ENCODE results near the gene NAA38. TPM values are rescaled to one million over a fixed set of nuclear protein-coding genes. Genes with fewer than 3 reads are reported as not detected.

Gene NAA38
- total RNA-seq, 1 donor from 2014 or later = 66.2 TPM

- Mint-ChIP-seq H3K27ac (ENCODE audit: unreplicated experiment) (peak within 1 kb of the TSS; percentile 99), H3K36me3 (ENCODE audit: unreplicated experiment) (no peaks in the 10 kb centered on the region), H3K4me1 (ENCODE audit: unreplicated experiment) (peaks cover 38% of the 10 kb centered on the region), H3K27me3 (ENCODE audit: unreplicated experiment) (peaks cover 19% of the 10 kb centered on the region), H3K9me3 (ENCODE audit: unreplicated experiment) (no peaks in the 10 kb centered on the region), H3K4me3 (ENCODE audit: unreplicated experiment) (peak within 1 kb of the TSS; percentile 81)
- TF ChIP-seq, protein P1, sequence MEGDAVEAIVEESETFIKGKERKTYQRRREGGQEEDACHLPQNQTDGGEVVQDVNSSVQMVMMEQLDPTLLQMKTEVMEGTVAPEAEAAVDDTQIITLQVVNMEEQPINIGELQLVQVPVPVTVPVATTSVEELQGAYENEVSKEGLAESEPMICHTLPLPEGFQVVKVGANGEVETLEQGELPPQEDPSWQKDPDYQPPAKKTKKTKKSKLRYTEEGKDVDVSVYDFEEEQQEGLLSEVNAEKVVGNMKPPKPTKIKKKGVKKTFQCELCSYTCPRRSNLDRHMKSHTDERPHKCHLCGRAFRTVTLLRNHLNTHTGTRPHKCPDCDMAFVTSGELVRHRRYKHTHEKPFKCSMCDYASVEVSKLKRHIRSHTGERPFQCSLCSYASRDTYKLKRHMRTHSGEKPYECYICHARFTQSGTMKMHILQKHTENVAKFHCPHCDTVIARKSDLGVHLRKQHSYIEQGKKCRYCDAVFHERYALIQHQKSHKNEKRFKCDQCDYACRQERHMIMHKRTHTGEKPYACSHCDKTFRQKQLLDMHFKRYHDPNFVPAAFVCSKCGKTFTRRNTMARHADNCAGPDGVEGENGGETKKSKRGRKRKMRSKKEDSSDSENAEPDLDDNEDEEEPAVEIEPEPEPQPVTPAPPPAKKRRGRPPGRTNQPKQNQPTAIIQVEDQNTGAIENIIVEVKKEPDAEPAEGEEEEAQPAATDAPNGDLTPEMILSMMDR (IDR thresholded peaks at IDR 0.05) = no peak
- DNase-seq (ENCODE audit: extremely low spot score, unreplicated experiment) = peak; percentile 94
Observed at GRCh38 chr17:7833795-7834541, 23.4 kb downstream of the NAA38 start, which contains the start of gene KDM6B. KDM6B (plus strand) TSS chr17:7834217; CDS start chr17:7845555, 11,338 bp downstream.

DNA sequence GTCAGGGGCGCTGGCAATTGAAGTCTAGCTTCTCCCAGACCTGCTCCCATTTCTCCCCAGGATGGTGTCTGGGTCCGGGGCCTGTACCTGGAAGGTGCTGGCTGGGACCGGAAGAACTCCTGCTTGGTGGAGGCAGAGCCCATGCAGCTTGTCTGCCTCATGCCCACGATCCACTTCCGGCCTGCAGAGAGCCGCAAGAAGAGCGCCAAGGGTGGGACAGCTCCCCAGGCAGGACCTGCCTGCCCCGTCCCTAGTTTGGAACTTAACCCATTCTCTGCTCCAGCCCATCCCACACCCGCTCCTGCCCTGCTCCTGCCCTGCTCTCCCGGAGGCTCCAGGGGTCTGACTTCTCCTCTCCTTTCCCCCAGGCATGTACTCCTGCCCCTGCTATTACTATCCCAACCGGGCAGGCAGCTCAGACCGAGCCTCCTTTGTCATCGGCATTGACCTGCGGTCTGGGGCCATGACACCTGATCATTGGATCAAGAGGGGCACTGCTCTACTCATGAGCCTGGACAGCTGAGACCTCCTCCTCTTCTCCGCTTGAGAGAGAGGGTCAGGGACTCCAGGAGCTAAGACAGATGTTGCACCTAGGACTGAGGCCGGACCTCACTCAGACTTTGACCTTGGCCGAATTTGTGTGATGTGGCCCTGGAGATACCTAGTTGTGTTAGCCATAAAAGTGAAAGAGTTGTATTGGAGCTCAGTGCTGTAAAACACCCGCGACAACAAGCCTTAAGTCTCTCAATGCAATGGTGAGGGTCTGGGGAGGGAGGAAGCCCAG is 24.2 kb downstream of the NAA38 start:
- DNase-seq (ENCODE audit: extremely low spot score, unreplicated experiment) = no peak
- no peaks in the 10 kb centered on the region for H3K36me3 Mint-ChIP-seq (ENCODE audit: unreplicated experiment)
- H3K9me3 Mint-ChIP-seq (ENCODE audit: unreplicated experiment) = no peaks in the 10 kb centered on the region
- peak overlapping the region; percentile 99 for H3K27ac Mint-ChIP-seq (ENCODE audit: unreplicated experiment)
- peaks cover 31% of the 10 kb centered on the region for H3K4me1 Mint-ChIP-seq (ENCODE audit: unreplicated experiment)
- peak overlapping the region; percentile 81 for H3K4me3 Mint-ChIP-seq (ENCODE audit: unreplicated experiment)
- TF ChIP-seq, protein P1 (IDR thresholded peaks at IDR 0.05) = no peak
- H3K27me3 Mint-ChIP-seq (ENCODE audit: unreplicated experiment) = peaks cover 22% of the 10 kb centered on the region

- Mint-ChIP-seq H3K4me1 (ENCODE audit: unreplicated experiment) (peaks cover 26% of the 10 kb centered on the region), H3K36me3 (ENCODE audit: unreplicated experiment) (no peaks in the 10 kb centered on the region), H3K4me3 (ENCODE audit: unreplicated experiment) (no peak overlapping the region), H3K27me3 (ENCODE audit: unreplicated experiment) (peaks cover 28% of the 10 kb centered on the region), H3K27ac (ENCODE audit: unreplicated experiment) (no peak overlapping the region), H3K9me3 (ENCODE audit: unreplicated experiment) (no peaks in the 10 kb centered on the region)
- no peak for DNase-seq (ENCODE audit: extremely low spot score, unreplicated experiment)
- TF ChIP-seq, protein P1 (IDR thresholded peaks at IDR 0.05) = no peak
Observed at GRCh38 chr17:7832431-7832830, 24.9 kb downstream of the NAA38 start.

GRCh38 chr17:7831233-7831632 is 26.1 kb downstream of the NAA38 start:
- Mint-ChIP-seq H3K36me3 (ENCODE audit: unreplicated experiment) (no peaks in the 10 kb centered on the region), H3K27ac (ENCODE audit: unreplicated experiment) (no peak overlapping the region), H3K4me1 (ENCODE audit: unreplicated experiment) (peaks cover 16% of the 10 kb centered on the region), H3K4me3 (ENCODE audit: unreplicated experiment) (no peak overlapping the region), H3K9me3 (ENCODE audit: unreplicated experiment) (no peaks in the 10 kb centered on the region), H3K27me3 (ENCODE audit: unreplicated experiment) (peaks cover 36% of the 10 kb centered on the region)
- TF ChIP-seq, protein P1 (IDR thresholded peaks at IDR 0.05) = no peak
- no peak for DNase-seq (ENCODE audit: extremely low spot score, unreplicated experiment)

GRCh38 chr17:7830616-7831015 is 26.7 kb downstream of the NAA38 start:
- no peak overlapping the region for H3K4me3 Mint-ChIP-seq (ENCODE audit: unreplicated experiment)
- peaks cover 37% of the 10 kb centered on the region for H3K27me3 Mint-ChIP-seq (ENCODE audit: unreplicated experiment)
- peaks cover 16% of the 10 kb centered on the region for H3K4me1 Mint-ChIP-seq (ENCODE audit: unreplicated experiment)
- no peak overlapping the region for H3K27ac Mint-ChIP-seq (ENCODE audit: unreplicated experiment)
- TF ChIP-seq, protein P1 (IDR thresholded peaks at IDR 0.05) = no peak
- no peaks in the 10 kb centered on the region for H3K36me3 Mint-ChIP-seq (ENCODE audit: unreplicated experiment)
- DNase-seq (ENCODE audit: extremely low spot score, unreplicated experiment) = no peak
- H3K9me3 Mint-ChIP-seq (ENCODE audit: unreplicated experiment) = no peaks in the 10 kb centered on the region

All from osteocyte (in vitro differentiated cells).